HG02870 (cell line): ENCODE measurements around the gene WTIP.
"Not testable (repeated sequence)": the region's sequence is repeated elsewhere in the genome, so short reads cannot be mapped to it uniquely, and the experiment has no call there.

ENCODE experiments used
- ATAC-seq: cut with Tn5 transposase; IDR thresholded peaks from one replicate; pipeline ENCODE4 v1.9.1; 2021; ENCODE audit warnings: mild to moderate bottlenecking, moderate library complexity; ENCODE audit not compliant: unreplicated experiment

The WTIP gene

DNA sequence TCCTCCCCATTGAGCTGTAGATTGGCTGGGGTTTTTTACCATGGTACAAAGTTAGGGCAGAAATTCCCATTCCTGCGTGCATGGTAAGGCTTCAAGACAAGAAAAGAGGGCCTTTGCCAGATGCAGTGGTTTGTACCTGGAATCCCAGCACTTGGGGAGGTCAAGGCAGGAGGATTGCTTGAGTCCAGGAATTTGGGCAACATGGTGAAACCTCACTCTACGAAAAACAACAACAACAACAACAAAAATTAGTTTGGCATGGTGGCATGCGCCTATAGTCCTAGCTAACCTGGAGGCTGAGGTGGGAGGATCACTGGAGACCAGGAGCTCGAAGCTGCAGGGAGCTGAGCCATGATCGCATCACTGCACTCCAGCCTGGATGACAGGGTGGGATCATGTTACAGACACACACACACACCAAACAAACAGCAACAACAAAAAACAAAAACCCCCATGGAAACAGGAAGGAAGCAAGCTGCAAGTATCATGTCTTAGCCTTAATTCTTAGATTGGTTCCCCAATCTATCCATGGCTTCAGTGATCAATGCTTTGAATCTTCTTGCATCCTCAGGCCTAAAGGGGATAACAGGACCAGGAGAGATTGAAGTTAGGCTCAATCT, 5.5 kb upstream of the WTIP start:
- no peak for ATAC-seq

GRCh38 chr19:34478496-34478895, 3.1 kb upstream of the WTIP start:
- ATAC-seq = not testable (repeated sequence)

- ATAC-seq = no peak
Observed at GRCh38 chr19:34479396-34479795, 2.2 kb upstream of the WTIP start.

DNA sequence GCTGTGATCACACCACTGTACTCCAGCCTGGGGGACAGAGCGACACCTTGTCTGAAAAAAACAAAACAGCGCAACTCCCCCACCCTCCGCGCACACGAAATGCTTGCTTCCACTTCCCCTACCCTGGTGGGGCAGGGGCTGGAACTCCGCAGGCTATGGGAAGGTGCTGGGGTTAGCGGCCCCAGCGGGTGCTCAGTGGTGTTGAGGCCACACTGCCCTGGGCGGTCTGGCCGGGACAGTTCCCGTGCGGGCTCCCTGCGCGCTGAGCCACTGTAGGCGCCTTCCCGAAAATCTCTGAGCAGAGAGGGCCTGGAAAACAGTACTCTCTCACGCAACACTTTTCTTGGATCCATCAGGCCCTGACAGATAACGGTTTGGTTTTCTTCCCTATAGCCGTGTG, 1.1 kb upstream of the WTIP start:
- ATAC-seq = no peak

DNA sequence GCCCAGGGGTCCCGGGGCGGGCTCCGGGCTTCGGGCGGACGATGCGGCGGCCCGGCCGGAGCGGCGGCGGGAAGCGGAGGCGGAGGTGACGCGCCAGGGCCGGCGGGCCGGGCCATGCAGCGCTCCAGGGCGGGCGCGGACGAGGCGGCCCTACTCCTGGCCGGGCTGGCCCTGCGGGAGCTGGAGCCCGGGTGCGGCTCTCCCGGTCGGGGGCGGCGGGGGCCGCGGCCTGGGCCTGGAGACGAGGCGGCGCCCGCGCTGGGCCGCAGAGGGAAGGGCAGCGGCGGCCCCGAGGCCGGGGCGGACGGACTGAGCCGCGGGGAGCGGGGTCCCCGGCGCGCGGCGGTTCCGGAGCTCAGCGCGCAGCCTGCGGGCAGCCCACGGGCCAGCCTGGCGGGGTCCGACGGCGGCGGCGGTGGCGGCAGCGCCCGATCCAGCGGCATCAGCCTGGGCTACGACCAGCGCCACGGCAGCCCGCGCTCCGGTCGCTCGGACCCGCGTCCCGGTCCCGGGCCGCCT, 362 bp downstream of the WTIP start:
- ATAC-seq = no peak

- ATAC-seq = no peak
Observed at GRCh38 chr19:34482380-34483250, 1.1 kb downstream of the WTIP start.

- no peak for ATAC-seq
Observed at GRCh38 chr19:34484328-34484727, 2.8 kb downstream of the WTIP start.

DNA sequence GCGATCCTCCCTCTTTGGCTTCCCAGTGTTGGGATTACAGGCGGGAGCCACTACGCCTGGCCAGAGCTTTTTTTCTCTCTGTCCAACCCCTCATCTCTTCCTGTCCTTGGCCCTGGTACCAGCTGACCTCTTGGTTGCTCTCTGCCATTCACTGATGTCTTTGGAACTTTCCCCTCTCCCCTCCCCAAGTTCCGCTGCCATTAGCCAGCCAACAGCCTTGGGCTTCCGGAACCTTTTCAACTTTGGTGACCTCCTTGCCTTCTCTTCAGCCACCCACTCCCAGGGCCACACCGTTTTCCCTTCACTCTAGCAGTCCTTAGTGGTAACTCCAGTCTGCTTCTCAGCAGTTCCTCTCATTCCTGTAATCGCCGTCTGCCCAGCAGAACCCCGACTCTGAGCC, 4.3 kb downstream of the WTIP start:
- no peak for ATAC-seq

DNA sequence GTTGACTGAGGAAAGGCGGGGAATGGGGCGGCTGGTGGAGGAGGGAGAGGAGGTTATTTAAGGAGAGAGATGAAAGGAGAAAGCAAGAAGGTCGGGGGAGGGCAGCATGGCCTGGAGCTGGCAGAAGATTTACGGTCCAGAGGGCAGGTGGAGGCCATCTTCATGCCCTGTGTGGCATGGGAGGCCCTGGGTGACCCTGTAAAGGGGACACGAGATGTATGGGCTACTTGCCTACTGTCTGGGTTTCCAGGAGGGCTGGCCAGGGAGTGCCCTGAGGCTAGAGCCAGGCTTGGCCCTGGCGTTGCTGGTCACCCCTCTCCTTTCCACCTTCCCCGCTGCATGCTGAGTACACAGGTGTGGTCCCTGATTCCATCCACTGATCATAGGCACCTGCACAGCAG, 6.1 kb downstream of the WTIP start:
- no peak for ATAC-seq

DNA sequence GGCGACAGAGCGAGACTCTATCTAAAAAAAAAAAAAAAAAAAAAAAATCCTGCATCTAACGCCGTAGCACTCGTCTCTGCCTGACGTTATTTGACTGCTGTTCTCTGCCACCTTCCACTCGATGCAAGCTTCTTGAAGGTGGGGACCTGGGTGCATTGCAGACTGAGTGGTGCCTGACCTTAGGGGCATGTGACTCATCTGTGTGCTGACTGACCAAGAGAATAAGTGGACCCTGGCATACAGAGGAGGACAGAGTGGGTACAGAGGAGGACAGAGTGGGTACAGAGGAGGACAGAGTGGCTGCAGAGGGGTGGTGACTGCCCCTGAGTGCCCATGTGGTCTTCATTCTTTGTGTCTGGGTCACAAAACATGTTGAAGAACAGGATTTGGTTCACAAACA, 7.6 kb downstream of the WTIP start:
- ATAC-seq = no peak

DNA sequence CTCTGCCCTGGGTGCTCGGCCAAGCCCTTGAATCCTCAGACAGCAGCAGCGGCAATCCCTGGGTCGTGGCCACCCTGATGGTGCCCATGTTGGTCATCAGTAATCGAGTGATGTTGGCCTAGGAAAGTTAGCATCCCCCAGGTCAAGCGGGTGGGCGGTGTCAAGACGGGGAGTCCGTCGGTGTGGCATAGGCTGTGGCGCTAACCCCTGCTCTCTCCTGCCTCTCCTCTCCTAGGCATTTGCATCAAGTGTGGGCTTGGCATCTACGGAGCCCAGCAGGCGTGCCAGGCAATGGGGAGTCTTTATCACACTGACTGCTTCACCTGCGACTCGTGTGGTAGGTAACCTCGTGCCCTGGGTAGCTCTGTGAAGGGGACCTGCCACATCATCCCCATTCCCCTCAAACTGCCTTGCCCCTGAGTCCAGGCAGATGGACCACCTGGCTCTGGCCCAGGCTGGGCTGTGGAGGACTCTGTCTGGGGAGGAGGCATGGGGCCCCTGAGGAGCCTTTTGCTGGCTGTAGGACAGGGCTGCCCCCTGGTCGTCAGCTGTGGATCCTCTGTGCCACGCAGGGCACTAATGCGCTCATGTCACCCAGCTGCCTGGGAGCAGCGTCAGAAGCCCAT, 8.7 kb downstream of the WTIP start:
- no peak for ATAC-seq

GRCh38 chr19:34493038-34493648, 11.6 kb downstream of the WTIP start:
- ATAC-seq = no peak

DNA sequence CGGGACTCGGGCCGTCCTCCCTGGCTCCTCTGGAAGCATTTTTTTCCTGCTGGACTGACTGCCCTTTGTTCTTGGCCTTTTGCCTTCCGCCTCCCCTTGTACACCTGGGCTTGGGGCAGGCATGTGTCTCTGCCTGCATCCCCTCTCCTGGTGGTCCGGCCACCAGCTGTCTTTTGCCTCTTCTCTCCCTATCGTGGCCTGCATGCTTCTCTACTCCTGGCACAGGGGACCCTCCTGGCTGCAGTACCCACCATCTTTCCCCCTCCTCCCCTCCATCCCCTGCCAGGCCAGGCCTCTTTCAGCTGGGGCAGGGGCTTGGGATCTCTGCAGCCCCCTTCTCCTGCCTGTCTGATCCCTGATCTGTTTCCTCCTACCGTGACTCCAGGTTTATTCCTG, 12.1 kb downstream of the WTIP start:
- ATAC-seq = no peak

DNA sequence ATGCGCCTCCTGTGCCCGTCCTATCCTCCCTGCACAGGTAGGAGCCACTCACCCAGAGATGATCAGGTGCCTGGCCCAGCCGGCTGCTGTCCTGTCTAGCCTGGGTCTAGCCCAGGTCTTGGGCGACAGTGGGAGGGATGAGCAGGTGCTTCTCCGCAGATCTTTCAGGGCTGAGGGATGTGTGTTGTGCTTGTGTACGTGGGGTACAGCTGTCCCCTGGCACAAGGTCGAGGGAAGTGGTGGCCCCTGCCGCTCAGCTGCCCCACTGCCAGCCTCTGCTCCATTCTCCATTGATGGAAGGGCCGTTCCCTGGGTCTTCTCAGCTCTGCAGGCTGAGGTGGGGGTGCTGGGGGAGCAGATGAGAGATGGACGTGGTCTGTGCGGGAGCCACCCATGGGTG, 13.0 kb downstream of the WTIP start:
- no peak for ATAC-seq

DNA sequence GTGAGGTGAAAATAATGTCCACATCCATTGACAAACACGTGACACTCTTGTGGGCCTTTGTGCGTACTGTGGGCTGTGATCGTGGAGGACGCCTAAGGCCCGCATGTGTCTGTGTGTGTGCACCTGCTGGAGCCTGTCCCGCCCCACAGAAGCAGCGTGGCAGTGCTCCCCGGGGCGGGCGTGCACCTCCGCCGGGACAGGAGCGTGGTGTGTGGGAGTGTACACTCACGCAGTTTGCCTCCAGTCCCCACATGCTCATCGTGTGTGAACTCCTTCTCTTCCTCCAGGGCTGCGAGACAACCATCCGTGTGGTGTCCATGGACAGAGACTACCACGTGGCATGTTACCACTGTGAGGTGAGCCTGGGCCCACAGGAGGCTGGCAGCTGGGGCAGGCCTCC, 13.9 kb downstream of the WTIP start:
- ATAC-seq = no peak

DNA sequence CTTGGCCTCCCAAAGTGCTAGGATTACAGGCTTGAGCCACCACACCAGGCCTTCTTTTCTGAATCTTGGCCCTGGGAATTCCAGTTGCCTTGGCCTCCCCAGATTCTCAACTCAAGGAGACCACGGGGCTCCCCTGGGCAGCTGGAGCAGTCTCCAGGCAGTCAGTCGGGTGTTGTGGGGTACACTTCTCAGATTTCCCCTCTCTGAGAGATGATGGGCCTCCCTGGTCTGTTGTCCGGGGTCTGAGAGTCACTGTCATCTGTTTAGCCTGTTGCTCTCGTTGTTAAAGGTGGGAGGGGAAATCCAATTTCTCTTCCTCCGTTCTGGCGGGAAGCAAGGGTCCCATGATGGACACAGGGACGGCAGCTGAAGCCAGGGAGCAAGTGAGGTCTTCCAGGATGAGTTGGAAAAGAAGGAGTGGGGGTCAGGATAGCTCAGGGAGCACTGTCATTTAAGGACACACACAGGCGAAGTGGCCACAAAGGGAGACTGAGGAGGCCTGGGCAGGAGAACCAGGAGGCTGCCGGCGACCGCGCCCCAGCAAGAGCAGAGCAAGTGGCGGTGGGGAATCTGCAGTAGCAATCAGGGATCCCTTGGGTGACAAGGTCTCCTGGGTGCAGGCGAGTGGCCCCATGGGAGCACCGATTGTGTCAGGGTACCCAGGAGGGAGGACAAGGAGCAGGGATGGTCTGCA, 15.7 kb downstream of the WTIP start:
- no peak for ATAC-seq

DNA sequence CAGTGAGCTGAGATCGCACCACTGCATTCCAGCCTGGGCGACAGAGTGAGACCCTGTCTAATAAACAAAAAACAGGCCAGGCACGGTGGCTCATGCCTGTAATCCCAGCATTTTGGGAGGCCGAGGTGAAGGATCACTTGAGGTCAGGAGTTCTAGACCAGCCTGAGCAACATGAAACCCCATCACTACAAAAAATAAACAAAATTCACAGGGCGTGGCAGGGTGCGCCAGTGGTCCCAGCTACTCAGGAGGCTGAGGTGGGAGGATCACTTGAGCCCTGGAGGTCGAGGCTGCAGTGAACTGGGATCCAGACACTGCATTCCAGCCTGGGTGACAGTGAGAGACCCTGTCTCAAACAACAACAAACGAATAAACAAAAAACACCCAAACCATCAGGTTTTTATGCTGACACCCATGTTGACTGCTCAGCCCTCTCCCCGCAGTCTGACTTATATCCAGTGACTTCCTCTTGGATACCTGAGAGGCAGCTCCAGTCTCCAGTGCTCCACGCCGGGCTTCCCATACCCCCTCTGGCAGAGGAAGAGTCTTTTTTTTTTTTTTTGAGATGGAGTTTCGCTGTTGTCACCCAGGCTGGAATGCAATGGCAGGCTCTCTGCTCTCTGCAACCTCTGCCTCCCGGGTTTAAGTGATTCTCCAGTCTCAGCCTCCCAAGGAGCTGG, 17.7 kb downstream of the WTIP start:
- no peak for ATAC-seq

- ATAC-seq = no peak
Observed at GRCh38 chr19:34500656-34501120, 19.1 kb downstream of the WTIP start.

DNA sequence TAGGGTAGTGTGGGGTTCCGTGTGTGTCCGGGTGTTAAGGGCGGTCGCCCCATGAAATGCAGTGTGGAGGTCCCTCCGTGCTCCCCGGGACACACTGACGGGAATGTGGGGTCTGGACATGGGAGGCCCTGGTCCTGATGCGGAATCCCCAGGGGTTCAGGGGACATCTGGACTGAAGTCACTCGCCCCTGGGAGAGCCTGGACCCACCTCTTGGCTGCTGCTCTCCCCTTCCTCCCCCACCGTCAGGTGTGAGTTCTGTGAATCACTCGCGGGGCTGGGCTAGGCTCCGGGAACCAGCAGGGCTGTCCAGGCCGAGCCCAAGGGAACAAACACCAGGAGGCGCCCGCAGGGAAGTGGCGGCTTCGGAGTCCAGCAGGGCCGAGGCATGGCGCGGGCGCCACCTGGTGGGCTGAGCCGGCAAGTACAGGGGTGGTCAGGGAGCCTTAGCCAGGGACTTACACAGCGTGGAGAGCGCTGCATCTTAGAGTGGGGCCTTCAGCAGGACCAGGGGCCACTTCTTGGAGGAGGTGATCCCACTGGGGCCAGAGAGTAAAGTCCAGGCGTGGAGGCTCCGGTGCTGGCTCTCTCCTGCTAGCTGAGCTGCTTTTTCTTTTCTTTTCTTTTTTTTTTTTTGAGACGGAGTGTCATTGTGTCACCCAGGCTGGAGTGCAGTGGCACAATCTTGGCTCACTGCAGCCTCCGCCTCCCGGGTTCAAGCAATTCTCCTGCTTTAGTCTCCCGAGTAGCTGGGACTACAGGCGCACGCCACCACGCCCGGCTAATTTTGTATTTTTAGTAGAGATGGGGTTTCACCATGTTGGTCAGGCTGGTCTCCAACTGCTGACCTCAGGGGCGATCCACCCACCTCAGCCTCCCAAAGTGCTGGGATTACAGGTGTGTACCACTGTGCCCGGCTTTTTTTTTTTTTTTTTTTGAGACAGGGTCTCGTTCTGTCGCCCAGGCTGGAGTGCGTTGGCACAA, 20.1 kb downstream of the WTIP start:
- peak; percentile 74 for ATAC-seq
